ENCODE results near the gene PCBP4. TPM values are rescaled to one million over a fixed set of nuclear protein-coding genes. Genes with fewer than 3 reads are reported as not detected.

Gene PCBP4
- total and polyA plus RNA-seq, 4 experiments from 2014 or later, result 13.0 to 20.5 (median 19.1) TPM

DNA sequence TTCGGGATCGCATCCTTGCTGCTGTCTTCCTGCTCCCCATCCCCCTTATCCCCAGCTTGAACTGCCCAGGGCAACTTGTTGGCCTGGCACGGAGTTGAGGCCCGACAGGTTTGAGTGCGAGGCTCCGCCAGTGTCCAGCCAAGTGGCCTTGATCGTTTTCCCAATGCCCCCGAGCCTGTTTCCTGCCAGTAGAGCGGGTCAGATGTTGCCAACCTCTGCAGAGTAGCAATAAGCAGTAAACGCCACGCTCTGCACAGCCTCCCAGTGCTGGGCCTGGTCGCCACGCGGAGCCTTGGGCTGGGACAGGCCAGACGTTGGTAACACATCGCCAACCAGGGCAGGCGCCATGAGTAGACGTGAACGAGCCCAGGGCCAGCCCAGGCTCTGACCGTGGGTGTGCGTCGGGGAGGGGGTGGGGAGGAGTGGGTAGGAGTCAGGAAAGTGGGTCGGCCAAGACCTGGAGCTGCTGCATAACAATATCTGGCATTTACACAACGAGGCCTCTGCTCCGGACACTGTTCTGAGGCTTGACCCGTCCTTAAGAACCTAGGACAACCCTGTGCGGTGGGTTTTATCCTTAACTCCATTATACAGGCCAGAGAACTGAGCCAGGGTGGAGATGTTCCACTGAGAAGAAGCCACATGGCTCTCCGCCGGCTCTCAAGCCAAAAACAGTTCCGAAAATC is 7.2 kb upstream of the PCBP4 start:
- CTCF ChIA-PET (ENCODE audit: partially characterized antibody), result interaction anchor here (0.8 to 4.1 kb wide), 13 partner anchors 9 to 223 kb away, joined by 3 to 49 read pairs (median 8); partner anchors contain the start of genes ACY1, PARP3, RPL29 and RRP9
- intact Hi-C loops (cut with micrococcal nuclease), result loop anchor here (1.0 to 5.0 kb wide), 4 partner anchors 18 to 1737 kb away; partner anchors contain the start of genes GNAI2 and PARP3
- H3K36me3 ChIP-seq (ENCODE audit: insufficient read depth, low read length), result no peaks in the 10 kb centered on the region
- H3K4me3 Mint-ChIP-seq, result peak overlapping the region; percentile 90 to 99 (median 96)
- no peaks in the 10 kb centered on the region for H3K9me3 Mint-ChIP-seq
- peak overlapping the region; percentile 78 for H3K27ac ChIP-seq (ENCODE audit: low read depth, low read length)
- peaks cover 28 to 53% (median 41%) of the 10 kb centered on the region in 4 donors for H3K4me1 Mint-ChIP-seq
- no peaks in the 10 kb centered on the region for H3K27me3 ChIP-seq (ENCODE audit: insufficient read depth, low read length)
- H3K9me3 ChIP-seq (ENCODE audit: control insufficient read depth in 1 of 2, low read length in 2 of 2), result no peaks in the 10 kb centered on the region
- H3K4me3 ChIP-seq (ENCODE audit: low read length in 2 of 2), result peak overlapping the region; percentile 81 to 95
- H3K27ac Mint-ChIP-seq, result peak overlapping the region; percentile 68 to 98 (median 96)
- H3K36me3 Mint-ChIP-seq, result peaks cover 0 to 5% of the 10 kb centered on the region in 2 donors
- H3K4me1 ChIP-seq (ENCODE audit: insufficient read depth, low read length), result peaks cover 32% of the 10 kb centered on the region
- peak in 1 of 5 donors; percentile 37 for DNase-seq
- POLR2A ChIA-PET (ENCODE audit: partially characterized antibody), result interaction anchor here (0.9 to 5.1 kb wide), 20 partner anchors 8 to 475 kb away, joined by 3 to 72 read pairs (median 5); partner anchors contain the start of genes ACY1, ALAS1, DCAF1 and DUSP7
- H3K27me3 Mint-ChIP-seq, result no peaks in the 10 kb centered on the region

DNA sequence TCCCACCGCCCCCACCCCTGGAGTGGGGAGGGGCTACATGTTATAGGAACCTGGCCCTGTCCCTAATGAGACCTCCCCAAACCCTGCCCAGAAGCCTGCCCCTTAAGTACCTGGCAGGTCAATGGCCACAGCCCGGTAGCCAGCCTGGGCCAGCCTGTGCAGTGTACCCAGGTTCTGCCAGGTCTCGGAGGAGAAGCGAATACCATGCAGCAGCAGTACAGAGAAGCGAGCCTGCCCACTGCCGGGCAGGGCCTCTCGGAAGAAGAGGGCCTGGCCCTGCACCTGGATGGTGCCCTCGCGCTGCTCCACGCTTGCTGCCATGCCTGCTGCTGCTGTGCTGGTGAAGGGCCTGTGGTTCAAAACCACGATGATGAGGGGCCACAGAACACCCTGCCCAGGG is 4.1 kb upstream of the PCBP4 start:
- Histone ChIP-seq H3K27me3 (ENCODE audit: insufficient read depth, low read length) (no peaks in the 10 kb centered on the region), H3K4me3 (ENCODE audit: low read length in 2 of 2) (no peak overlapping the region), H3K9me3 (ENCODE audit: control insufficient read depth in 1 of 2, low read length in 2 of 2) (no peaks in the 10 kb centered on the region), H3K36me3 (ENCODE audit: insufficient read depth, low read length) (no peaks in the 10 kb centered on the region), H3K27ac (ENCODE audit: low read depth, low read length) (no peak overlapping the region), H3K4me1 (ENCODE audit: insufficient read depth, low read length) (peaks cover 32% of the 10 kb centered on the region)
- Mint-ChIP-seq H3K9me3 (no peaks in the 10 kb centered on the region), H3K4me3 (peak overlapping the region in 5 of 8 donors; percentile 31 to 69 (median 59)), H3K36me3 (peaks cover 0 to 6% of the 10 kb centered on the region in 2 donors), H3K27me3 (no peaks in the 10 kb centered on the region), H3K27ac (peak overlapping the region in 2 of 7 donors; percentile 41 to 76), H3K4me1 (peaks cover 22 to 58% (median 40%) of the 10 kb centered on the region in 4 donors)
- DNase-seq, result peak in 1 of 5 donors; percentile 24
- ChIA-PET POLR2A (ENCODE audit: partially characterized antibody) (no interaction called here), CTCF (ENCODE audit: partially characterized antibody) (interaction anchor here (3.1 kb wide), 1 partner anchor 11 kb away, joined by 14 read pairs; the partner anchor contains the start of gene ACY1)
- intact Hi-C loops (cut with micrococcal nuclease), result loop anchor here (5.0 kb wide), 1 partner anchor 1734 kb away; the partner anchor contains the start of gene GNAI2

DNA sequence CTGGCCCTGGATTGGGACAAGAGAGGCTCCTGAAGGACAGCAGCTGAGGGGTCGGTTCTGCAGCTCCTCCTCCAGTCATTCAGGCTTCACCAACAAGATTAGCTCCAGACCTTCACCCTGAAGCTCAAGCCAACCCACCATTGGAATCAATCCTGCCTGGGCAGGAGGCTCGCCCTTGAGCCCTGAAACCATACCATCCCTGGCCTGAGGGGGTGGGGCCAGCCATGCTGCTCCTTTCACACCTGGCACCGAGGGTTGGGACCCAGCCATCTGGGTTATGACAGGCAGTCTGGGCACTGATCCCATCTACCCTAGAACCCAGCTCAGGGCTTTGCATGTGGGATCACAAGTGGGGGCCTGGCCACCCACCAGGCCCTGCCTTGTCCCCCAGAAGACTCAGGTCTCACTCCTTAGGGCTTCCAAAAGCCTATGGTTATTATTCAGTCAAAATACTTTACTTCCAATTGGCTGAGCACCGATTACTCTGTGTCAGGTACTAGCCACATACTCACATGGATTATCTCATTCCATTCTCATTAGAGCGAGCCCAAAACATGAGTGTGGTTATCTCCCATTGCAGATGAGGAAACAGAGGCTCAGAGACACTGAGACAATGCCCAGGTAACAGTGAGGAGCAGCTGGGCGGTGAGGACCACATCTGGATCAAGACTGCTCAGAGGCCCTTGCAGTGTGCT is 3.5 kb upstream of the PCBP4 start:
- CTCF ChIA-PET (ENCODE audit: partially characterized antibody), result interaction anchor here (2.6 to 3.1 kb wide), 2 partner anchors 12 to 26 kb away, joined by 6 to 14 read pairs; partner anchors contain the start of gene ACY1
- peaks cover 22 to 57% (median 39%) of the 10 kb centered on the region in 4 donors for H3K4me1 Mint-ChIP-seq

DNA sequence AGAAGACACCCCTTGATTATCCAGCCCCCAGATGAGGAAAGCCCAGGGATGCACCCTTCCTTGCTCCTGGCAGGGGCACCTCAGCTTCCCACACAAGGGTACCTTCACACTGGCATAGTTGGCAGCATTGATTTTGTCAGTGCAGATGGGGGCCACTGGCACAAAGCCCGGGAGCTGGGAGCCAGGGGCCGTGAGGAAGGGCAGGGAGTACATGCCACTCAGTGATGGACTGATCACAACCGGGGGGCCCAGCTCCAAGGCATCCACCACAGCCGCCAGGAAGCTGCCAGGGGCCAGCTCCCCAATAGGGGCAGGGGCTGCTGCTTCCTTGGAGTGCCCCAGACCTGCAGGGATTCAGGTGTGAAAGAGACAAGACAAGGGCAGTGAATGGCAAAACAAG is 2.6 kb upstream of the PCBP4 start:
- Histone ChIP-seq H3K4me3 (ENCODE audit: low read length in 2 of 2) (no peak overlapping the region), H3K9me3 (ENCODE audit: control insufficient read depth in 1 of 2, low read length in 2 of 2) (no peaks in the 10 kb centered on the region), H3K27me3 (ENCODE audit: insufficient read depth, low read length) (no peaks in the 10 kb centered on the region), H3K36me3 (ENCODE audit: insufficient read depth, low read length) (no peaks in the 10 kb centered on the region), H3K27ac (ENCODE audit: low read depth, low read length) (no peak overlapping the region), H3K4me1 (ENCODE audit: insufficient read depth, low read length) (peaks cover 31% of the 10 kb centered on the region)
- peak overlapping the region in 2 of 7 donors; percentile 10 to 60 for H3K27ac Mint-ChIP-seq
- intact Hi-C loops (cut with micrococcal nuclease), result loop anchor here (5.0 kb wide), 1 partner anchor 1733 kb away; the partner anchor contains the start of gene GNAI2
- H3K4me3 Mint-ChIP-seq, result peak overlapping the region in 1 of 8 donors; percentile 11
- CTCF ChIA-PET (ENCODE audit: partially characterized antibody), result interaction anchor here (2.6 to 3.1 kb wide), 2 partner anchors 13 to 25 kb away, joined by 6 to 14 read pairs; partner anchors contain the start of gene ACY1
- H3K27me3 Mint-ChIP-seq, result no peaks in the 10 kb centered on the region
- H3K4me1 Mint-ChIP-seq, result peaks cover 21 to 59% (median 40%) of the 10 kb centered on the region in 4 donors
- DNase-seq, result no peak
- H3K9me3 Mint-ChIP-seq, result no peaks in the 10 kb centered on the region
- H3K36me3 Mint-ChIP-seq, result peaks cover 0 to 6% of the 10 kb centered on the region in 2 donors
- POLR2A ChIA-PET (ENCODE audit: partially characterized antibody), result interaction anchor here (1.1 to 6.2 kb wide), 4 partner anchors 8 to 26 kb away, joined by 3 to 28 read pairs (median 8); partner anchors contain the start of genes ACY1 and RPL29

More for the DNA sequence above, 3.5 kb upstream of the PCBP4 start:
- Histone ChIP-seq H3K4me3 (ENCODE audit: low read length in 2 of 2) (no peak overlapping the region), H3K27me3 (ENCODE audit: insufficient read depth, low read length) (no peaks in the 10 kb centered on the region), H3K27ac (ENCODE audit: low read depth, low read length) (no peak overlapping the region), H3K9me3 (ENCODE audit: control insufficient read depth in 1 of 2, low read length in 2 of 2) (no peaks in the 10 kb centered on the region), H3K36me3 (ENCODE audit: insufficient read depth, low read length) (no peaks in the 10 kb centered on the region), H3K4me1 (ENCODE audit: insufficient read depth, low read length) (peaks cover 34% of the 10 kb centered on the region)
- H3K36me3 Mint-ChIP-seq, result peaks cover 0 to 6% of the 10 kb centered on the region in 2 donors
- peak overlapping the region in 2 of 8 donors; percentile 57 to 69 for H3K4me3 Mint-ChIP-seq
- intact Hi-C loops (cut with micrococcal nuclease), result loop anchor here (5.0 kb wide), 1 partner anchor 1733 kb away; the partner anchor contains the start of gene GNAI2
- no peaks in the 10 kb centered on the region for H3K27me3 Mint-ChIP-seq
- H3K27ac Mint-ChIP-seq, result peak overlapping the region in 2 of 7 donors; percentile 38 to 60
- POLR2A ChIA-PET (ENCODE audit: partially characterized antibody), result interaction anchor here (1.1 to 6.2 kb wide), 2 partner anchors 9 to 11 kb away, joined by 3 to 28 read pairs; partner anchors contain the start of gene ACY1
- H3K9me3 Mint-ChIP-seq, result no peaks in the 10 kb centered on the region
- no peak for DNase-seq

DNA sequence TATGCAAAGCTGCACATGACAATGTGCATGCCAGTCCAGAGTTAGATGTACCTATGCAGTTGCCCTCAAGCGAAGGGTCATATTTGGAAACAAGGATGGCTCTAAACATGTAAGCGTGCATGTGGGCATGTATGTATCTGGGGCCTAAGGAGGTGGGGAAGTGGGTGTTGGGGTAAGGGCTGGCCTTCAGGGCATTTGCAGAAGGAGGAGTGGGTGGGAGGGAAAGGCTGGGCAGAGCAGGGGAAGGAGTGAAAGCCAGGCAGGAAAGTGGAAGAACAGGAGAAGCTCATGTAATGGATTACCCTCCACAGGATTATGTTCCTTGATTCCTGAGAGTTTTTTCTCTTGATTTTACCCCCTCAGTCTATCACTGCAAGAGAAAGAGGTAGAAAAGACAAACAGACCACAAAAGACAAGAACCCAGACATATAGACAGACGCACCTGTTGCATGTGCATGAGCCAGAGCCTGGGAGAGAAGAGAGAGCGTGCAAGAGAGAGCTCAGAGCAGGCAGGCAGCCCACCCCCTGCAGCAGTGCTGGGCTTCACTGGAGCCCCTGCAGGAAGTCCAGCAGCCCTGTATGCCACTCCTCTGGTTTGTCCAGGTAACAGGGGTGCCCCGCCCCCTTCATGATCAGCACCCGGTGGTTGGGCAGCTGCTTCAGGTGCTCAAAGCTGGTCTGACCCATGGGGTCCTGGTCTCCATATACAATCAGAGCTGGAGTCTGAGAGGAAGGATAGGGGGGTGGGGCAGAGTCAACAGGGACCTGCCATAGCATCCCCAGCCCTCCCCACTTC is 1.8 kb upstream of the PCBP4 start:
- Mint-ChIP-seq H3K4me3 (peak overlapping the region; percentile 10 to 94 (median 63)), H3K27me3 (no peaks in the 10 kb centered on the region), H3K4me1 (peaks cover 18 to 53% (median 36%) of the 10 kb centered on the region in 4 donors), H3K36me3 (peaks cover 0 to 6% of the 10 kb centered on the region in 2 donors), H3K9me3 (no peaks in the 10 kb centered on the region), H3K27ac (peak overlapping the region; percentile 4 to 94 (median 62))
- Histone ChIP-seq H3K4me3 (ENCODE audit: low read length in 2 of 2) (no peak overlapping the region), H3K36me3 (ENCODE audit: insufficient read depth, low read length) (no peaks in the 10 kb centered on the region), H3K27me3 (ENCODE audit: insufficient read depth, low read length) (no peaks in the 10 kb centered on the region), H3K27ac (ENCODE audit: low read depth, low read length) (no peak overlapping the region), H3K4me1 (ENCODE audit: insufficient read depth, low read length) (peaks cover 24% of the 10 kb centered on the region), H3K9me3 (ENCODE audit: control insufficient read depth in 1 of 2, low read length in 2 of 2) (no peaks in the 10 kb centered on the region)
- ChIA-PET POLR2A (ENCODE audit: partially characterized antibody) (interaction anchor here (0.6 to 6.2 kb wide), 7 partner anchors 7 to 45 kb away, joined by 3 to 28 read pairs (median 10); partner anchors contain the start of genes ABHD14A, ABHD14B, ACY1 and PARP3), CTCF (ENCODE audit: partially characterized antibody) (interaction anchor here (1.0 to 3.1 kb wide), 3 partner anchors 14 to 28 kb away, joined by 3 to 14 read pairs (median 6); partner anchors contain the start of genes ACY1, PARP3 and RRP9)
- intact Hi-C loops (cut with micrococcal nuclease), result no loop called here
- peak in 1 of 5 donors; percentile 27 for DNase-seq

DNA sequence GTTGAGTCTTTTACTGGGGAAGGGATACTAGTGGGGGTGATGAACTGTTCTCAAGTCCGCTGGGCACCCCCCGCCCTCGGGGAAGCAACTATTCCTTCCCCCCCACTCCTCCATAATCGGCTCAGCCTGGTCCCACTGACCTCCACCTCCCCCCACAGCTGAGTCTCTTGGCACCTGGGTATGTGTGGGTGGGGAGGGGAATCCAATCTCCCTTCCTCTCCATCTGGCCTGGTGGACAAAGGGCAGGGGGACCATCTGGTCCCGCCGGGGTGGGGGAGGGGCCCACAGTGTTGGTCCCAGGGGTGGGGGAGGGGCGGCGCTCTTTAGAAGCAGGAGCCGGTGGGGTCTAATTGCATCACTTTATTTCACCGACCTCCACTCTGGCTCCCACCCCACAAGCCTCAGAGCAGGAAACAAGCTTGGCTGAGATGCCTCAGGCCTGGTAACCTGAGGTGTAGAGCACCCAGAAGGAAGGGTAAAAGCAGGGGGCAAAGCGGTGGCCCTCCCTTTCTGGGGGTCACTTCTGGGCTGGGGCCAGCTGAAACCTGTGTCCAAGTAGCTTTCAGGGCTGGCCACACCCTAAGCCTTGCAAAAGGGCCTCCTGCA is 1.0 kb upstream of the PCBP4 start:
- Mint-ChIP-seq H3K27me3 (no peaks in the 10 kb centered on the region), H3K27ac (peak overlapping the region; percentile 47 to 89 (median 85)), H3K4me3 (peak overlapping the region; percentile 72 to 94 (median 83)), H3K4me1 (peaks cover 15 to 45% (median 30%) of the 10 kb centered on the region in 4 donors), H3K9me3 (no peaks in the 10 kb centered on the region), H3K36me3 (peaks cover 0 to 1% of the 10 kb centered on the region in 2 donors)
- ChIA-PET CTCF (ENCODE audit: partially characterized antibody) (interaction anchor here (1.0 to 3.1 kb wide), 3 partner anchors 14 to 27 kb away, joined by 3 to 14 read pairs (median 6); partner anchors contain the start of genes ACY1, PARP3 and RRP9), POLR2A (ENCODE audit: partially characterized antibody) (interaction anchor here (1.0 to 6.2 kb wide), 8 partner anchors 7 to 186 kb away, joined by 3 to 28 read pairs (median 8); partner anchors contain the start of genes ABHD14A, ABHD14B, ACY1 and DUSP7)
- peak overlapping the region in 1 of 2 donors; percentile 55 for H3K4me3 ChIP-seq (ENCODE audit: low read length in 2 of 2)
- H3K36me3 ChIP-seq (ENCODE audit: insufficient read depth, low read length), result no peaks in the 10 kb centered on the region
- no peaks in the 10 kb centered on the region for H3K27me3 ChIP-seq (ENCODE audit: insufficient read depth, low read length)
- intact Hi-C loops (cut with micrococcal nuclease), result no loop called here
- peaks cover 22% of the 10 kb centered on the region for H3K4me1 ChIP-seq (ENCODE audit: insufficient read depth, low read length)
- DNase-seq, result peak in 1 of 5 donors; percentile 41
- H3K9me3 ChIP-seq (ENCODE audit: control insufficient read depth in 1 of 2, low read length in 2 of 2), result no peaks in the 10 kb centered on the region
- H3K27ac ChIP-seq (ENCODE audit: low read depth, low read length), result peak overlapping the region; percentile 56

Data from CD4-positive, alpha-beta memory T cell (primary cell).